Measurements from ENCODE around the gene GPN2. TPM values are rescaled to one million over a fixed set of nuclear protein-coding genes. Genes with fewer than 3 reads are reported as not detected.

GPN2 gene
- polyA plus RNA-seq, 1 donor (not counting 4 experiments of a cell fraction or from before 2014, with no cell fraction given): 31.9 TPM

- peak; percentile 58 for DNase-seq (ENCODE audit: low read depth, low spot score)
These were observed 31.7 kb upstream of the GPN2 start, which contains the start of gene NUDC for GRCh38 chr1:26921540-26922430. TSS of gene NUDC (plus strand) at chr1:26921743. CDS start at chr1:26921849, 106 bp downstream.

DNA sequence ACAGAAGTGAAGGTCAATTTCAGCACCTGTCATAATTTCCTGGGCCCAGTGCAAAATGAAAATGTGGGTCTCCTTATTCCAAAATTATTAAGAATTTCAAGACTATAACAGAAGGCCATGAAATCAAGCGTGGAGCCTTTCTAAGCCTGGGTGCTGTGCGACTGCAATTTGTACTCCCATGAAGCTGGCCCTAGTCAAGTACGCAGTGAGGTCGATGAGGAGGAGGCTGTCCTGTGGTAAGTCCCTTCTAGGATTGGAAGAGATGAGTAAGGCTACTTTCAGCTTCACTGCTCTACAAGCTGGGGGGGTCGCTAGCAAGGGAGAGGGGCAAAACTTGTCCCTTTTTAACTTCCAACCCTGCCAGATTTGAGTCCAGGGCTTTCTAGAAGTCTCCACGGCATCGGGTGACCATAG lies 31.1 kb upstream of the GPN2 start:
- Histone ChIP-seq H3K27me3 (ENCODE audit: control insufficient read depth, extremely low read depth, insufficient read depth, low read length) (no peaks in the 10 kb centered on the region), H4K20me1 (ENCODE audit: control insufficient read depth, extremely low read depth, insufficient read depth, low read length) (peaks cover 4% of the 10 kb centered on the region), H3K79me2 (ENCODE audit: control insufficient read depth, insufficient read depth, low read length) (peaks cover 32% of the 10 kb centered on the region), H3K9ac (ENCODE audit: control insufficient read depth, extremely low read depth, insufficient read depth, low read length) (peak overlapping the region; percentile 90), H3K4me3 (ENCODE audit: control insufficient read depth in 2 of 3, extremely low read depth in 1 of 3, insufficient read depth in 2 of 3, low read depth in 1 of 3, low read length in 3 of 3) (peak overlapping the region; percentile 41 to 96 (median 86)), H2AFZ (ENCODE audit: control insufficient read depth, low read length) (peak overlapping the region; percentile 90), H3K36me3 (ENCODE audit: control insufficient read depth in 2 of 2, extremely low read depth in 1 of 2, insufficient read depth in 2 of 2, low read length in 2 of 2) (peaks cover 7 to 17% of the 10 kb centered on the region in 2 experiments), H3K27ac (ENCODE audit: control insufficient read depth, insufficient read depth, low read length) (peak overlapping the region; percentile 90), H3K4me2 (ENCODE audit: control insufficient read depth, extremely low read depth, insufficient read depth, low read depth, low read length) (peak overlapping the region; percentile 79), H3K9me3 (ENCODE audit: control insufficient read depth, low read depth, low read length) (no peaks in the 10 kb centered on the region), H3K4me1 (ENCODE audit: control insufficient read depth, extremely low read depth, insufficient read depth, low read length) (peaks cover 15% of the 10 kb centered on the region), H3K9me1 (ENCODE audit: control insufficient read depth, extremely low read depth, insufficient read depth, low read length) (no peaks in the 10 kb centered on the region)
- TF ChIP-seq EZH2 (IDR thresholded peaks at IDR 0.05; ENCODE audit: low read length): no peak
- TF ChIP-seq CTCF (optimal IDR thresholded peaks at IDR 0.05 in 1 of 3, IDR thresholded peaks at IDR 0.05 in 1 of 3, conservative IDR thresholded peaks at IDR 0.05 in 1 of 3; ENCODE audit: extremely low read depth in 1 of 3, insufficient read depth in 2 of 3, low read length in 3 of 3): no peak
- dilution Hi-C loops (cut with MboI; ENCODE audit: extremely low pct_ligation_motif_present, low sequenced_read_pairs): no loop called here
- FAIRE-seq (no peak), DNase-seq (ENCODE audit: low read depth, low spot score) (no peak)

More at GRCh38 chr1:26921540-26922430, 31.7 kb upstream of the GPN2 start, which contains the start of gene NUDC:
- Histone ChIP-seq H2AFZ (ENCODE audit: control insufficient read depth, low read length) (peak within 1 kb of the TSS; percentile 90), H3K27me3 (ENCODE audit: control insufficient read depth, extremely low read depth, insufficient read depth, low read length) (no peaks in the 10 kb centered on the region), H3K9me1 (ENCODE audit: control insufficient read depth, extremely low read depth, insufficient read depth, low read length) (no peaks in the 10 kb centered on the region), H3K9me3 (ENCODE audit: control insufficient read depth, low read depth, low read length) (no peaks in the 10 kb centered on the region), H3K36me3 (ENCODE audit: control insufficient read depth in 2 of 2, extremely low read depth in 1 of 2, insufficient read depth in 2 of 2, low read length in 2 of 2) (peaks cover 10 to 19% of the 10 kb centered on the region in 2 experiments), H3K4me3 (ENCODE audit: control insufficient read depth in 2 of 3, extremely low read depth in 1 of 3, insufficient read depth in 2 of 3, low read depth in 1 of 3, low read length in 3 of 3) (peak within 1 kb of the TSS; percentile 86 to 96 (median 89)), H4K20me1 (ENCODE audit: control insufficient read depth, extremely low read depth, insufficient read depth, low read length) (peaks cover 4% of the 10 kb centered on the region), H3K9ac (ENCODE audit: control insufficient read depth, extremely low read depth, insufficient read depth, low read length) (peak within 1 kb of the TSS; percentile 90), H3K79me2 (ENCODE audit: control insufficient read depth, insufficient read depth, low read length) (peaks cover 37% of the 10 kb centered on the region), H3K4me1 (ENCODE audit: control insufficient read depth, extremely low read depth, insufficient read depth, low read length) (peaks cover 15% of the 10 kb centered on the region), H3K27ac (ENCODE audit: control insufficient read depth, insufficient read depth, low read length) (peak within 1 kb of the TSS; percentile 90), H3K4me2 (ENCODE audit: control insufficient read depth, extremely low read depth, insufficient read depth, low read depth, low read length) (peak within 1 kb of the TSS; percentile 79)
- peak; percentile 77 for FAIRE-seq
- TF ChIP-seq CTCF (optimal IDR thresholded peaks at IDR 0.05 in 1 of 3, IDR thresholded peaks at IDR 0.05 in 1 of 3, conservative IDR thresholded peaks at IDR 0.05 in 1 of 3; ENCODE audit: extremely low read depth in 1 of 3, insufficient read depth in 2 of 3, low read length in 3 of 3) (no peak), EZH2 (IDR thresholded peaks at IDR 0.05; ENCODE audit: low read length) (no peak)
- dilution Hi-C loops (cut with MboI; ENCODE audit: extremely low pct_ligation_motif_present, low sequenced_read_pairs): no loop called here

All from keratinocyte (primary cell).